A172 (cell line): ENCODE data around the gene NEU1. TPM values are rescaled to one million over a fixed set of nuclear protein-coding genes. Genes with fewer than 3 reads are reported as not detected.
"Not testable (repeated sequence)": the region's sequence is repeated elsewhere in the genome, so short reads cannot be mapped to it uniquely, and the experiment has no call there.

Experiments used
- DNase-seq: peaks from one replicate; pipeline ENCODE4 v3.0.0-alpha.2; 2015; ENCODE audit warnings: low spot score
- total RNA-seq: library from RNA; depleted of rRNA; stranded (reverse); fragments of >200 nt; shearing (Covaris generic); gene quantifications from 2 replicates; pipeline ENCODE4 v1.2.3, GENCODE V29; 2014; rRNA removed

The NEU1 gene
- total RNA-seq, result 101 and 107 TPM in 2 replicates

DNA sequence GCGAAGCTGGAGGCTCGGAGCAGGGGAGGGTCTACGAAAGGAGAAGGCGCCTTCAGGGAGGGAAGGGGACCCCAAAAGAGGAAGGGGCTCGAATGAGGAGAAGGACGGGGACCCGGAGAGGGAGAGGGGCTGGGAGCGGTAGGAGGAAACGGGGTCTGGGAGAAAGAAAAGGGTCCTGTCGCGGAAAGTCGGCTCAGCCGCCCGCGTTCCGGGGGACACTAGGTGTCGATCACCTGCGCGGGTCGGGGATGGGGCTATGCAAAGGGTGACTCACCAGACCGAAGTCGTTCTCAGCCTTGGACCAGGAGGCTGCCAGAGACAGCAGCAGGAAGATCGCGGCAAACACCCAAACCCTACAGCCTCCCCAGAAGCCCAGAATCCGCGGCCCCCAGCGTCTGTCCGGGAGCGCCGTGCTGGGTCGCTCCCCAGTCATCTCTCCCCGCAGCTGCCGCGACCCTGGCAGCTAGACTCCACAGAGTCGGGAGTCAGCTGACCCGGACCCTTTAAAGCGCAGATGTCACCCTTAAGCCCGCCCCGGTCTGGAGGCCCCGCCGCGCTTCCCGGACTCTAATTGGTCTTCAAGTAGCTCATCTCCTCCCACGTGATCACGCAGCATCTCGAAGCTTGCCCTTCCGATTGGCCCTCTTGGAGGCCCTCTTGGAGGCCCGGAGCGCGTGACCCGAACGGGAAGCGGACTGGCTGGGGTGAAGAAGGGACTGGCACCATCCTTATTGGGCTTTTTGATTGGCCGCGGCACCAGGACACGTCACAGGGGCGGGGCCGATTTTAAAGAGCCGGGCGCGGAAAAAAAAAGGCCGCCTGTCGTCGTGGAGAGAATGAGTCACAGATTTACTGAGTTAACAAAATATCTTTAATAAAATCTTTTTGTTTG lies at the start of gene NEU1:
TSS of gene NEU1 (minus strand) at position 478 of the 892 bp plus-strand sequence. CDS start at position 433, 45 bp downstream.
- peak; percentile 100 for DNase-seq

DNA sequence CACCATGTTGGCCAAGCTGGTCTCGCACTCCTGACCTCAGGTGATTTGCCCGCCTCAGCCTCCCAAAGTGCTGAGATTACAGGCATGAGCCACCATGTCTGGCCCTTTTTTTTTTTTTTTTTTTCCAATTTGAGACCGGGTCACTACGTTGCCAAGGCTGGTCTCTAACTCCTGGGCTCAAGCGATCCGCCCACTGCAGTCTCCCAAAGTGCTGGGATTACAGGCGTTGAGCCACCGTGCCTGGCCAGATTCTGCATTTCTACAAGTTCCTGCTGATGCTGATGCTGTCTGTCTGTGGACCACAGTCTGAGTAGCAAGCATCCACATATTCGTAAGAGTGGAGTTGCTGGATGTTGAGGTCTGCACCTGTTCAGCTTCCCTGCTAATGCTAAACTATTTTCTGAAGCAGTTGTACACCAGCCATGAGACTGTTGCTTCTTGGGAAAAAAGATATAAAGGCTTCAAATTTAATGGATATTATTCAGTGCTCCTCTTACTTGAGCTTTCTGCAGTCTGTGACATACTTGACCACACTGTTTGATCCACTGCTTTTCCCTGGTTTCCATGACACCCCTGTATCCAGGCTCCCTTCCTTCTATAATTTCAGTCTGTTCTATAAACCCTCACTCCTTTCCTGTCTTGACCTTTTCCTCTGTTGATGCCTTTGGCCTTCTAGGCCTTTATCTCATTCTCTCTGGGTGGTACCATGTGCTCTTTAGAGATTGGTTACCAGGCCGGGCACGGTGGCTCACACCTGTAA lies 49.4 kb upstream of the NEU1 start:
- no peak for DNase-seq

- DNase-seq, result not testable (repeated sequence)
Measured at GRCh38 chr6:31909298-31909697, 46.7 kb upstream of the NEU1 start.

DNA sequence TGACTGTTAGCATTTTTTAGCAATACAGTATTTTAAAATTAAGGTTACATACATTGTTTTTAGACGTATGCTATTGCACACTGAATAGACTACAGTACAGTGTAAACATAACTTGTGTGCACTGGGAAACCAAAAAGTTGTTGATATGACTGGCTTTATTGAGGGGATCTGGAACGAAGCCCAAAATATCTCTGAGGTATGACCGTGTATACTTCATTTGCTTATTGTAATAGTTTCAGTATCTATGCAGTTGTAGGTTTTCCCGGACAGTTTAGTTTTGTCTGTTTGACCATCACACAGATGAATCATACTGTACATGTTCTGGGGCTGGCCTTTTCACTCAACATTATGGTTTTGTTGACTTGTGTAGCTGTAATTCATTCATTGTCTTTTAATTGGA lies 46.2 kb upstream of the NEU1 start:
- no peak for DNase-seq

GRCh38 chr6:31908255-31908654 lies 45.6 kb upstream of the NEU1 start:
- not testable (repeated sequence) for DNase-seq

DNA sequence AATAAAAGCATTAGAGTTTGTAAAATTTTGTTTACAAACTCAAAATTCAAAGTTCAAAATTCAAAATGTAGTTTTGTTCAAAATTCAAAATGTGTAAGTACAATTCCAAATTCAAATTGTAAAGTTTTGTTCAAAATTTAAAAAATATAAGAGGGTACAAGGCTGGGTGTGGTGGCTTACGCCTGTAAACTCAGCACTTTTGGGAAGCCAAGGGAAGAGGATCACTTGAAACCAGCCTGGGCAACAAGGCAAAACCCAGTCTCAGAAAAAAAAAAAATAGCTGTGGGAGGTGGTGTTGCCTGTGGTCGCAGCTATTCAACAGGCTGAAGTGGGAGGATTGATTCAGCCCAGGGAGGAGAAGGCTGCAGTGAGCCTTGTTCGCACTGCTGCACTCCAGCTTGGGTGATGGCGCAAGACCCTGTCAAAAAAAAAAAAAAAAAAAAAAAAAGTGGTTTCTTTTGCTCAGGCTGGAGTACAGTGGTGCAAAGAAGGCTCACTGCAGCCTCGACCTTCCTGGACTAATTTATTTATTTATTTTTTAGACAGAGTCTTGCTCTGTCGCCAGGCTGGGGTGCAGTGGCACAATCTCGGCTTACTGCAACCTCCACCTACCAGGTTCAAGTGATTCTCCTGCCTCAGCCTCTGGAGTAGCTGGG lies 44.7 kb upstream of the NEU1 start:
- DNase-seq, result no peak

GRCh38 chr6:31906727-31907126 lies 44.1 kb upstream of the NEU1 start:
- not testable (repeated sequence) for DNase-seq

DNA sequence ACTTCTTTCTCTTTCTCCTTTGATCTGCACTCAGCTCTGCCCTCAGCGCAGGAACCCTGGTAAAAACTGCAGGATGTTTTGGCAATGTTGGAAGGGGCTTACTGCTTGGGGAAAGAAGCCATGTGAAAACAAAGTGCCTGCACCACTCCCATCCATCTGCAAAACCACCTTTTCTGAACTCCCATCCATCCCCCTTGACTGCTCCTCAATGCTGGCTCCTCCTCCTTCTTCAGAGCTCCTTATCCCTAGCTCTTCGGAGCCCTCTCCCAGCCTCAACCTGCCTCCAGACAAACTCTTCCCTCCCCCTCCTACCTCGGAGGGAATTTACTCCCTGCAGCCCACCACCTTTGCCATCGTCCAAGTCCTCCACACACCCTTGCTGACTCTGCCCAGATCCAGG lies 43.5 kb upstream of the NEU1 start:
- DNase-seq, result no peak

DNA sequence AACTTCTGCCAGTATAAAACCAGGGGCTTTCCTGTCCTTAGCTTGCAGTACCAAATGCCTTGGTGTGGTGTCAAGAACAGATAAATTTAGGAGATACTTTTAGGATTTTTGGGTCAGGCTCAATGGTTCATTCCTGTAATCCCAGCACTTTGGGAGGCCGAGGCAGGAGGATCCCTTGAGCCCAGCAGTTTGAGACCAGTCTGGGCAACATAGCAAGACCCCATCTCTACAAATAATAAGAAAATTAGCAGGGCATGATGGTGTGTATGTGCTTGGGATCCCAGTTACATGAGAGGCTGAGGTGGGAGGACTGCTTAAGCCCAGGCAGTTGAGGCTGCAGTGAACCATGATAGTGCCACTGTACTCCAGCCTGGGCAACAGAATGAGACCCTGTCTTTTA lies 42.4 kb upstream of the NEU1 start:
- DNase-seq, result no peak

- DNase-seq, result no peak
Measured at GRCh38 chr6:31903957-31904356, 41.3 kb upstream of the NEU1 start.

DNA sequence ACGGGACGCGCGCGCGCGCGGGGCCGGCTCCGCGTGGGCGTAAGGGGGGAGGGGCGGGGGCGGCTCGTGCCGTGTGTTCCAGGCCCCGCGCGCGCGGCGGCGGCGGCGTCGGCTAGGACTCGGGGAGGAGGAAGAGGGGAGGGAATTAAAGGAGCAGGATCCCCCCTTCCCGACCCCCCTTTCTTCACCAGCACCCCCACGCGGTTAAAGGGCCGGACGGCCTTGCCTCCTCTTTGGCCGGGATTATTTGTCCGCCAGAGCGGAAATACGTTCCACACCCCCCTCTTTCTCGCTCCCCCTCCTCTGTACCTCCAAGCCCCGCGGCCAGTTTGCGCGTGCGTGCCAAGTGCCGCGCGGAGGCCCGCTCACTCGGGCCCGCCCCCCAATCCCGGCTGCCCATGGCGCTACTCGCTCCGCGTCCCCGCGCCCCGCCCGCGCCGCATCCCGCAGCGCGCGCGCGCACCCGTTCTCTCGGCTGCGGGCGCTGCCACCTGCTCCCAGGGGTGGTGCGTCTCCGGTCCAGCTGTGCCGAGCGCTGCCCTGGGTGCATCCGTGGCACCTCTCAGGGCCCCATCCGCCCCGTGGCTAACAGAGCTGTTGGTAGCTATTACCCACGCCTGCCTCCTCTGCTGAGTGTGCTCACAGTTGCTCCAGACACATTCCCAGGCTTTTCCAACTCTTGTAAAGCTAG lies 39.5 kb upstream of the NEU1 start, which contains the start of gene ZBTB12:
TSS of gene ZBTB12 (minus strand) at position 134 of the 691 bp plus-strand sequence. CDS start 781 bp downstream, outside the sequence.
- peak; percentile 87 for DNase-seq

DNA sequence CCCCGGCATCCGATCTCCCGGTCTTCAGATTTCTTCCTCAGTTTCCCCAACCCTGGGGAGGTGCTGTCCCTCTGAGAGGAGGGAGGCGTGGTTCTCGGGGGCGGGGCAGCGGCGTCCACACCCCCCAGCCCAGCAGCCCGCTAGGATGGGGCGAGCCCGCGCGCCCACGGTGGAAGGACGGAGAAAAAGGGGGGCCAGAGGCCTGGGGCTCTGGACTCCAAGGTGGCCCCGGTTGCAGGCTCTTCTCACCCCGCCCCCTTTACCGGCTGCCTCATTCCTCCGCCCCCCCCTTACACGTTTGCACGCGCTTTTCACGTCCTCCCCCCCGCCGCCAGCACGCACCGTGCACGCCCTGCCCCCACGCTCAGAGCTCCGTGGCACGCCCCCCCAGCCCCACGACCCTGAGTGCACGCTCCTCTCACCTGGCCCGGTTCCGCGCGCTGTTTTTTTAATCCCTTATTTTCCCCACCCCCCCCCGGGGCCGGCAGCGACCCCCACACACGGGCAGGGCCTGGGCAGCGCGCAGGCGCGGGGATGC lies 38.9 kb upstream of the NEU1 start:
- peak; percentile 22 for DNase-seq

DNA sequence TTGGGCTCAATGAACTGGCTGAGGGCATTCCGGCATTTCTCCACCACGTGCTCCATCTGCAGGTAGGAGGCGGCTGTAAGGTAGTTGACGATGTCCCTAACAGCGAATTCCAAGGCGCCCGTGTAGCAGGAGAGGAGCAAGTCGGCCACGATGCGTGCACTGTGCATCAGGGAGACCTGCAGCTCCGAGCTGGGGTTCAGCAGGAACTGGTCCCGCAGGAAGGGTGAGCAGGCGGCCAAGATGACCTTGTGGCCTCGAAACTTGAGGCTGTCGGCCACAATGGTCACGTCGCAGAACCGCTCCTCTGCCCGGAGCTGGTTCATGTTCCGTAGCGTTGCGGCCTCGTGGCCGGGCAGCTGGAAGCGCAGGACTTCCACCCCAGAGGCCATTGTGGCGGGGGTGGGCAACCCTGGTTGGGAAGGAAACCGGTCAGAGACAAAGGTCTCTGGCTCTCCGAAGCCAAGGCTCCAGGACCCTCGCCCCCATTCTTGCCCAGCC lies 38.3 kb upstream of the NEU1 start:
- DNase-seq, result no peak

- no peak for DNase-seq
Measured at GRCh38 chr6:31899882-31900722, 37.5 kb upstream of the NEU1 start.

GRCh38 chr6:31899215-31899614 lies 36.6 kb upstream of the NEU1 start:
- DNase-seq, result no peak

GRCh38 chr6:31898383-31899011 lies 35.9 kb upstream of the NEU1 start:
- peak; percentile 33 for DNase-seq

DNA sequence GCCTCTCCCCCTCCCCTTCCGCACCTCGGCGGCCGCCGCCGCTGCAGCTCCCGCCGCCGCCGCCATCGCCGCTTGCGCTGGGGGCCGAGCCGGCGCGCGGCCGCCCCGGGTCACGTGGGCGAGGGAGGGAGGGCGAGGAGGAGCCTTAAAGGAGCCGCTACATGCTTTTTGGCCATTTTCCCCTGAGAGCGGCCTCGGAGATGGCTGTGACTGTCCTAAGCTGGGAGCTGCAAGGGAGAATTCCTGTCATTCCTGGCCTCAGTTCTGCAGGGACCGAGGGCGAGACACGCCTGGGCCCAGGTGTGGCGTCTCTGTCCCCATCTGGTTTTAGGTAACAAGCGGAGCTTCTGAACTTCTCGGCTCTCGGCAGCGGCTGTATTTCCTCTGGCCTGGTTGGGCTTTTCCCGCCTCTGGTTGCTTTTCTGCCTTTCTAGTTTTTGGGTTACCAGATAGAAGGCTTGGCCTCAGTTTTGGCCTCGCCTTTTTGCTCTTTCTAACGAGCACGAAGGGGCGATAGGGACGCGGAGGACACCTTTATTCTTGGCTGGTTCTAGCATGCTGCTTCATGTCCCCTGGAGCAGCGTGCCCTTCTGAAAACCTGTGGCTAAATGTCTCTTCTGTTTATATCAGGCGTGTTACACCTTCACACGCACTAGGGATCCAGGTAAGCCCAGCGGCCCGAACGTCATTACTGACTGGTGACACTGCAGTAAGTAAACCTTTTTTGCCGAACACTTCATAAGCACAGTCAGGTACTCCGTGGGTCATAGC lies 35.2 kb upstream of the NEU1 start, which contains the start of gene EHMT2:
TSS of gene EHMT2 (minus strand) at position 87 of the 771 bp plus-strand sequence. CDS start at position 66, 21 bp downstream.
- peak; percentile 68 for DNase-seq

GRCh38 chr6:31896856-31897611 lies 34.4 kb upstream of the NEU1 start:
- no peak for DNase-seq
